CD4-positive, alpha-beta T cell treated with Interleukin-15 for 4 hours (primary cell): ENCODE measurements around the gene SLC35C1.
"Not testable (repeated sequence)": the region's sequence is repeated elsewhere in the genome, so short reads cannot be mapped to it uniquely, and the experiment has no call there.

Source experiments
- DNase-seq: peaks from one replicate; pipeline ENCODE4 v3.0.0-alpha.2; 2020; ENCODE audit warnings: low spot score

Gene SLC35C1

DNA sequence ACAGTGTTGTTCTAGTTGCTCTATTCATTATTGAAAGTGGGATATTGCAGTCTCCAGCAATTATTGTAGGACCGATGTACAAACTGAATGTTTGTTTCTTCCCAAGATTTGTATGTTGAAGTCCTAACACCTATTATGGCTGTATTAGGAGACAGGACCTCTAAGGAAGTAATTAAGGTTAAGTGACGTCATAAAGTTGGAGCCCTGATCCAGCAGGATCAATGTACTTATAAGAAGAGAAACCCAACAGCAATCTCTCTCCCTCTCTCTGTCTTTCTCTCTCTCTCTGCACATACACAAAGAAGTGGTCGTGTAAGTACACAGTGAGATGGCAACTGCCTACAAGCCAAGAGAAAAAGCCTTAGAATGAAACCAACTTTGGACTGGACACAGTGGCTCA is 16.1 kb upstream of the SLC35C1 start:
- no peak for DNase-seq

DNA sequence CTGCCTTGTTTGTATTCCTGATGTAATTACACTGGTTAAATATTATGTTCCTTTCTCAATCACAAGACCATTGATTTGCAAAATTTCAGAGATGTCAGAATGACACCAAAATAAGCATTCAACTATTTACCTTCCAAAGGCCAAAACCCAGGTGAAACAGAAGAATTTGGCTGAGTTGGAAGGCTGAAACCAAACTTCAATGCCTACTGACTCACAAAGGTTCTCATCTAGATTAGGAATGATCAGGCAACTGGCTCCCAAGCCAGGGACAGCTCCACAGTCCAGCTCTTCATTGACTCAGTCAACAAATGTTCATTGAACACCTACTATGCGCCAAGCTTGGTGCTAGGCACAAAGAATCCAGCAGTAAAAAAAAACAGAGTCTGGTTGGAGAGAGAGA is 13.4 kb upstream of the SLC35C1 start:
- no peak for DNase-seq

DNA sequence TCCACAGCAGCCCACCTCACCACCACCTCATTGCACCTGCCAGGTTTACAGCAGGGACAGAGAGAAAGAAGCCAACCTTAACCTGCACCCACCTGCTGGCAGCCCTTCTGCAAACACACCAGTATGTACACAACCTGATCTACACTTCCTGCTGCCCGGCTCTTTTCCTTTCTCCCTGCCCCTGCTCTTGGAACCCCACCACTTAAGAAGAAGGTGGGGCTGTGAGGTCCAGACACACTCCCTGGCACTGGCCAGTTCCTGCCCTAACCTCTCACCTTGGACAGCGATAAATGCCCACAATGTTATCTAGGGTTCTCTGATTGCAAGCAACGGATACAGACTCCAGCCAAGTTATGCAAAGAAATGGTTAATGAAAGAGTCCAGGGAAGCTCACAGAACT is 10.8 kb upstream of the SLC35C1 start:
- no peak for DNase-seq

DNA sequence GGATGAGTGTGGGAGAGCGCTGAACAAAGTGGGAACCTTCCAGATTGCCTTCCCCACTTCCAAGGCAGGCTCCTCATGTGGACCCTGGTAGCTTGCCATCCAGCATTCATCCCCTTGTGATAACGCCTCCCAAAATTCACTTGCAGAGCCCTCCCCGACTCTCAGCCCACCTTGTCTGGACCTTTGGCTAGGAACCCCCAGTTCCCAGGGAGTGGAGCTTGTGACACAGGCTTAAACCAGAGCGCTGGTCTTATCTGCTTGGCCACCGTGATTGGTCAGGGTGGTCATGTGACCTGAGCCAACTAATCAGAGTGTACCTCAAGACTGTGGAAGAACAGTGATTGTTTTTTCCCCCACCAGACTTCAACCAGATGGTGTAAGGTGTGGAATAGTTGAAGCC is 9.6 kb upstream of the SLC35C1 start:
- DNase-seq, result no peak

DNA sequence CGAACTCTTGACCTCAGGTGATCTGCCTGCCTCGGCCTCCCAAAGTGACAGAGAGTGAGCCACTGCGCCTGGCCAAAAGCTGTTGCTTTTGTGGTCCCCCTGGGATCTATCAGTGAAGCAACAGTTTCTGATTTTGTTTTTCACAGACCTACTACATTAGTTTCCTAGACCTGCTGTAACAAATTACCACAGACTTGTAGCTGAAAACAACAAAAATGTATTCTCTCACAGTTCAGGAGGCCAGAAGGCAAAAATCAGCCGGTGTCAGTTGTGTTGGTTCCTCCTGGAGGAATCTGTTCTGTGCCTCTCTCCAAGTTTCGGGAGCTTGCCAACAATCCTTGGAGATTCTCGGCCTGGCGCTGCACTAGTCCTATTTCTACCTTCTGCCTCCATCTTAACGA is 8.5 kb upstream of the SLC35C1 start:
- DNase-seq, result no peak

DNA sequence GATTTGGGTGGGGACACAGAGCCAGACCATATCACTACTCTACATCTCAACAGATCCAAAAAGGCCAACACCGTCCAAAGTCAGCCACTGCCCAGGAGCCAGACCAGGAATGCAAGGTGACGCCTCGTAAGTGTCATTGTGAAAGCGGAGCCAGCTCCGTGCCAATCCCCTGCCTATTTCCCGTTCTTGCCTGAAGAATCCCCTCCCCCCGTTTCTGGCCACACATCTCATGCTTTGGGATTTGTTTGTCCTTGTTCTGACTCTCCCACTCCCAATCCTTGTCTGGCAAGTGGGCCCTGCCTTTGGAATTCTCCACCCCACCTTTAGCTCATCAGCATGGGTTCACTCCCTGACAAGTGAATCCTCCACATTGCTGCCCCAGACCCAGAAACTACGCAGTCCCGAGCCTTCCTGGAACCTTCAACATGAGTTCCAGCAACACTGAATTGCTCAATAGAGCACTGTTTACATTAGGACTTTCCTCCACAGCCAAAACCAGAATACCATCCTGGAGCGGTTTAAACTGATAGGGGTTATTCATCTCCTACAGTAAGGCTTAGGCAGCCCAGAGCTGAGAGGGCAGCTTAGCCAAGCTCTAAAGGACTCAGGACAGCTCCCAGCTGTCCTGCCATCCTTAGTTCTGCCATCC is 6.0 kb upstream of the SLC35C1 start:
- DNase-seq, result no peak

DNA sequence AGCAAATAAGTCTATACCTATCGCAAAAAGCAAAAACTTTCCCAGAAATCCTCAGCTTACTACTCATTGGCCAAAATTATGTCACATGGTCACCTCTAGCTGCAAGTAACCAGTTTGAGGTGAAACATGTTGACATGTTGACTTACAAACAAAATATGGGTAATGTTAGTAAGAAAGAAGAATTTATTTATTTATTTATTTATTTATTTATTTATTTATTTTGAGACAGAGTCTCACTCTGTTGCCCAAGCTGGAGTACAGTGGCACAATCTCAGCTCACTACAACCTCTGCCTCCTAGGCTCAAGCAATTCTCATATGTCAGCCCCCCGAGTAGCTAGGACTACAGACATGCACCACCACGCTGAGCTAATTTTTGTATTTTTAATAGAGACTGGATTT is 5.4 kb upstream of the SLC35C1 start:
- DNase-seq, result no peak

DNA sequence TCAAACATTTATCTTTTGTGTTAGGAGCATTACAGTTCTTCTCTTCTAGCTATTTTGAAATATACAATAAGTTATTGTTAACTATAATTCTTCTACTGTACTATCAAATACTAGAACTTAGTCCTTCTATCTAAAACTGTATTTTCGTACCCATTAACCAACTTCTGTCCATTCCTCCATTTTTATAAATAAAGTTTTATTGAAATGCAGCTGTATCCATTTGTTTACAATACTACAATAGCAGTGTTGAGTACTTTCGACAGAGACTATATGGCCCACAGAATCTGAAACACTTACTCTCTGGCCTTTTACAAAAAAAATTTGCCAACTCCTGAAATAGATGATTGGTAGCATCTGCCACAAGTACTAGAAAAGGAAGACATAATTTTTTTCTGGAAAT is 4.7 kb upstream of the SLC35C1 start:
- no peak for DNase-seq

DNA sequence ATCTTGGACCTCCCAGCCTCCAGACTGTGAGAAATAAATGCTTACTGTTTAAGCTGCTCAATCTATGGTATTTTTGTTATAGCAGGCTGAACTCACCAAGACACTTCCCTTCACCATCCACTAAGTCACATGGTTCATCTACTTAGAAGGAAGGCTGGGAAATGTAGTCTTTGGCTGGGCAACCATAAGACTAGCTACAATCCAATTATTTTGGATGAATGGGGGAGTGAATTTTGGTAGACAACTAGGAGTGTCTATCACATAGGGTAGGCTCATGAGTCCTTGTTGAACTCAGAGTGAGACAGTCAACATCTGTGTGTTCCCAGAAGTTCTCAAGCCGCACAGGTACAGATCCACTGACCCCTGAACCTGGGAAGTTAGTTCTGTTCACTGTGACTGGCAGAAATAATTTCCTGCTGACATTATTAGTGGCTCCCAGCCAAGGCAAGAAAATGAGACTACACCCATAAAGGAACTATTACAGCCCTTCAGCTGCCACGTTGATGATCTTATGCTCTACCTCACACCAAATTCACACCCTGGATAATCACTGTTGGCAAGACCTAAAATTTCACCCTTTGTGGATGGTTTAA is 3.1 kb upstream of the SLC35C1 start:
- DNase-seq, result peak; percentile 10

DNA sequence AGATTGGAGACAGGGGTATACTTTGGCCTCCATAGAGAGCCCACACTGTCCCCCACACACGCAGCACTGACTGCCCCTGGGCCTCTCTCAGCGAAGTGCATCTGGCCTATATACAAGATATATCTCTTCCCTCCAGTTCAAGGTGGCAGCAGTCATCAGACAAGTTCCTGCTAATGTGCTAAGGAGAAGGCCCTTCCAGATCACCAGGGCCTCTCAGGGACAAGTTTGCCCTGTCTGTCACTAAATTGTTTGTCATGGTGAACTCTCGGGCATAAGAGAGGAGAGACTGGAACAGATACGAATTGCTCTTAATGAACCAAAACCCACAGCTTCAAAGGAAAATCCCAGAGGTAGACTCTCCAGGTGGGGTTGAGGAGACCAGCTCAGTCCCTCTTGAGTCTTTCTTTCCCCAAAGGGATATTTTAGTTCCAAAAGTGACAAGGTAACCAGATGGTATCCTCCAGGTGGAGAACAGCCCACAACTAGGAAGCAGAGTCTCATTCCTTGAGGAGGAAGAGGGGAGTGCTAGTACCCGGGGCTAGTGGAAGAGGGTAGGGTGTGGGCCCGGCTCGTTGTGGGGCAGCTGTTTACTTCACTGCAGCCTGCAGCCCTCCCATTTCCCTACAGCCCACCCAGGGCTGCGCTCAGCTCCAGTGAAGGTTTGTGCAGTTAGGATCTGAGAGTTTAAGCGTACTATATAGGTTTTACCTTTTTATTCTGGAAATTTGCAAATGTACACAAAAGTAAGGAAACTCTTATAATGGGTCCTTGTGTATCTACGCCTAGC is 2.2 kb upstream of the SLC35C1 start:
- no peak for DNase-seq

DNA sequence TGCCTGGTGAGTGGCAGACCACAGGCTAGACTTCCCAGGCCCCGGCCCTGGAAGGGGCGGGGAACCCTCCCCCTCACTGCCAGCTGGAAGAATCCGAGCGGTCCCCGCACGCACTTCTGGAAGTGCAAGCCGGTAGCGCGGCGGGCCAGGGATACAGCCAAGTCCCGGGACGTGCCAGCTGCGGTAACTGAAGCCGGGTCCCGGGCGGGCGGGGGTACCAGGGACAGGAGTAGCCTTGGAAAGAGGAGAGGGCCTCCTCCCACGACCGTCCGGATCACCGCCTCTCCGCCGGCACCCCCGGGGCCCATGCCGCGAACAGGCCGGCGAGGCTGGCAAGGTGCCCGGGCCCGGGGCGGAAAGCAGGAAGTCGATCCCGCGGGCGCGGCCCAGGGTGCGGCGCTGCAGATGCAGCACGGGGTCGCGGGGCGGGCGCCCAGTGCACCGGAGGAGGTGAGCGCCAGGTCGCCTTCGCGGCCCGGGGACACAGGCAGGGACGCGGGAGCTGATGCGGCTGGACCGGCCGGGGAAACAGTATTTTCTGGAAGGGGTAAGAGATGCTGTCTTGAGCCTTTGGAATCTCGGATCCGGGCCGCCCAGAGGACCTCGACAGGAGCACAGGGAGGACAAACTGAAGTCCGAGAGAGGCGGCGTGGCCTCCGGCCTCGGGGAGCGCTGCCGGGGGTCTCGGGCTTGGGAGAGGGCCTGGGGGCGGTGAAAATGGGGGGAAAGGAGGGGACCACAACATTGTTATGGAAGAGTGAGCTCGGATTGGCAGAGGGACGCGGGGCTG is 783 bp upstream of the SLC35C1 start:
- peak; percentile 60 for DNase-seq

DNA sequence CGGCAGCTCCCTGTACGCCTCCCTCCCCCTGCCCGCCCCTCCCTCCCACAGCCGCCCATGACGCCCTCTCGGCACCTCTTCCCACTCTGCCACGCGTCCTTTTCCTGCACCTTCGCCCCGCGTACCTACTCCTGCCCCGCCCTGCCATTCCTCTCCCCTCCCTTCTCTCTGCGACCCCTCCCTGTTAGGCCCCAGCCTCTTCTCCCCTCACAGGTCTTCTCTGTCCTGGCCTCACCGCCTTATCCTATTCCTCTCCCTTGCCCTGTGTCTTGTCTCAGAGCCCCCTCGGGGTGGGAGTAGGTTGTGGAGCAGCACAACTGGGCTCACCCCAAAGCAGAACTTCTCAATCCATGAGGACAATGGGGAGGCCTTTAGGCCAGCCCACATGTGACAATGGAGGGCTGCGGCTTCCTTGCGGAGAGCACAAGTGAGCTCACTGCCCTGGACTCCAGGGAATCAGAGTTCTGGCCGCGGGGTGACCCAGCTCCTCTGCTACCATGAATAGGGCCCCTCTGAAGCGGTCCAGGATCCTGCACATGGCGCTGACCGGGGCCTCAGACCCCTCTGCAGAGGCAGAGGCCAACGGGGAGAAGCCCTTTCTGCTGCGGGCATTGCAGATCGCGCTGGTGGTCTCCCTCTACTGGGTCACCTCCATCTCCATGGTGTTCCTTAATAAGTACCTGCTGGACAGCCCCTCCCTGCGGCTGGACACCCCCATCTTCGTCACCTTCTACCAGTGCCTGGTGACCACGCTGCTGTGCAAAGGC is 539 bp downstream of the SLC35C1 start:
- no peak for DNase-seq

DNA sequence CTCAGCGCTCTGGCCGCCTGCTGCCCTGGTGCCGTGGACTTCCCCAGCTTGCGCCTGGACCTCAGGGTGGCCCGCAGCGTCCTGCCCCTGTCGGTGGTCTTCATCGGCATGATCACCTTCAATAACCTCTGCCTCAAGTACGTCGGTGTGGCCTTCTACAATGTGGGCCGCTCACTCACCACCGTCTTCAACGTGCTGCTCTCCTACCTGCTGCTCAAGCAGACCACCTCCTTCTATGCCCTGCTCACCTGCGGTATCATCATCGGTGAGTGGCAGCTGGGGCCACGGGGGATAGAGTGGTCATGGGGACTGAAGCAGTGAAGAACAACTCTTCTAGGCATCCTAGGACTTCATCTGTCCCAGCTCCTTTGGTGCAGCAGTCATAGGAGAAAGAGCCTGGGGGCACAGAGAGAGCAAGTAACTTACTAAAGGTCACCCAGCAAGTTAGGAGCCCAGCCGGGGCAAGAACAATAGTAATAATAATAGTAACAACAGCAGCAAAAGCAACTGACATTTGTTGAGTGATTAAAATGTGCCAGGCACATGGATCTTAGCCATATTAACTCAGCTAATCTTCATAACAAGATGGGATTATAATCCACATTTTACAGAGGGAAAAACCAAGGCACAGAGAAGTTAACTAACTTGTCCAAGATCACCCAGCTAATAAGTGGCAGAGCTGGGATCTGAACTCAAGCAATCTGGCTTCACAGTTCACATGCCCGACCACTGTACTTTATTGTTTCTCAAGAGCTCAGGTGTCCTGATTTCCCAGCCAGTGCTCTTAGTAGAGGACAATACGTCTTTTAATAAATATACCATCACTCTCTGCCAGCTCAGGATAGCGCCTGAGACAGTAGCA is 1.4 kb downstream of the SLC35C1 start:
- no peak for DNase-seq

DNA sequence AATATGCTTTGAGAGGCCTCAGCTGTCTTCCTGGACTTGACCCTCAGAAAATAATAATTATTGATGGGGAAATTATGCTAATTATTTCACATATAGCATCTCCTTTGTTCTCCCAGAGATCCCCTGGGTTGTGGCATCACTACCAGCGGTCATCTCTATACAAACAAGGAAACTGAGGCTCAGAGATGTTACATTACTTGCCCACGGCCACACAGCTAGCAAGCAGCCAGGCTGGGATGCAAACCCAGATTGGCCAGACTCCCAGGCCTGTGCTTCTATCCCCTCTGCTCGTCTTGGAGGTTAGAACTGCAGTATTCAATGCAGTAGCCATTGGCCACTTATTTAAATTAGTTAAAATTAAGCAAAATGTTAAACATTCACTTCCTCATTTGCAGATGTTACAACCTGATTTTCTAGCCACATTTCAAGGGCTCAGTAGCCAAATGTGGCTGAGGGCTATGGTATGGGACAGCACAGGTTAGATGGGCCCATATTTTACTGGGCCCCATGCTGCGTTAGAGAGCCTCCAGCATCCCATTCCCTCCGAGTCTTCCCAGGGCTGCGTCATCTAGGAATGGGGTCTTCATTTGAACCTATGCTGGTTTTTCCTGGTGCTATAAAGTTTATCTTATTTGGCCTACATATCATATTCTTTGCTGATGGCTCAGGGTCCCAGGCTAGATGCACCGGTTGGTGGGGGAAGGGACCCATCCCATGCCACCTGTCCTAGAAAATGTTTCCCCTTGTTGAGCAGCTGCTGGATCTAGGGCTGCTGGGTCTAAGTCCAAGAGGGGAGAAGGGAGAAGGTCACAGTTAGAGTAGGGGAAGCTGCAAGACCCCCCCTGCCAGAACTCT is 2.2 kb downstream of the SLC35C1 start:
- DNase-seq, result no peak

DNA sequence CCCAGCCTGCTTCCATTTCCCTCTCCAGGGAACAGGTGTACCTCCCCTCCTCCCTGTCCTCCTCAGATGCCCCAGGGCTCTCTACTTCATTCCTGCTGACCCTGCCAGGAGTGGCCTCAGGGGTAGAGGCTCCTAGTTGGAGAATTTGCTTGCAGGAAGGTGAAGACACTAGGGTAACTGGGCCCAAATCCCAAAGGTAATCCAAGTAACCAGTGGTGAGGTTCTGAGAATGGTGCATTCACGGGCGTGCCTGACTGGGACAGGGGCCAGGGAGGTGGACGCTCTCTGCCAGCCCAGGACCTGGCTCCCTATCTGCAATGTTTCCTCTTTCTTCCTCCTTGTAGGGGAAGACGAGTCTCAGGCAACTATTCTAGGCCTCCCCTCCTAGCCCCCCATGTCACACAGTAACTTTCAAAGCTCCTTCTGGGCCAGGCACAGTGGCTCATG is 2.9 kb downstream of the SLC35C1 start:
- DNase-seq, result no peak

DNA sequence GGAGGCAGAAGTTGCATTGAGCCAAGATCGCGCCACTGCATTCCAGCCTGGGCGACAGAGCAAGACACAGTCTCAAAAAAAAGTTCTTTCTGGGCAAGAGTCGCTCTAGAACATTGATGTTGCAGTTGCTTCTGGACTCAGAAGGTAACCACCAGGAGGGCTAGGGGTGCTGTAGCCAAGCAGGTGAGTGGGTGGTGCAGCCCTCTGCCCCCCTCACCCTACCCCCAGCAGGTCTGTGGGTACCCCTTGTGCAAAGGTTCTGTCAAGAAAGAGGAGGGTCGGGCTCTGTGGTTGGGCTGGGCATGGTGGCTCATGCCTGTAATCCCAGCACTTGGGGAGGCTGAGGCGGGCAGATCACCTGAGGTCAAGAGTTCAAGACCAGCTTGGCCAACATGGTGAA is 3.5 kb downstream of the SLC35C1 start:
- not testable (repeated sequence) for DNase-seq

DNA sequence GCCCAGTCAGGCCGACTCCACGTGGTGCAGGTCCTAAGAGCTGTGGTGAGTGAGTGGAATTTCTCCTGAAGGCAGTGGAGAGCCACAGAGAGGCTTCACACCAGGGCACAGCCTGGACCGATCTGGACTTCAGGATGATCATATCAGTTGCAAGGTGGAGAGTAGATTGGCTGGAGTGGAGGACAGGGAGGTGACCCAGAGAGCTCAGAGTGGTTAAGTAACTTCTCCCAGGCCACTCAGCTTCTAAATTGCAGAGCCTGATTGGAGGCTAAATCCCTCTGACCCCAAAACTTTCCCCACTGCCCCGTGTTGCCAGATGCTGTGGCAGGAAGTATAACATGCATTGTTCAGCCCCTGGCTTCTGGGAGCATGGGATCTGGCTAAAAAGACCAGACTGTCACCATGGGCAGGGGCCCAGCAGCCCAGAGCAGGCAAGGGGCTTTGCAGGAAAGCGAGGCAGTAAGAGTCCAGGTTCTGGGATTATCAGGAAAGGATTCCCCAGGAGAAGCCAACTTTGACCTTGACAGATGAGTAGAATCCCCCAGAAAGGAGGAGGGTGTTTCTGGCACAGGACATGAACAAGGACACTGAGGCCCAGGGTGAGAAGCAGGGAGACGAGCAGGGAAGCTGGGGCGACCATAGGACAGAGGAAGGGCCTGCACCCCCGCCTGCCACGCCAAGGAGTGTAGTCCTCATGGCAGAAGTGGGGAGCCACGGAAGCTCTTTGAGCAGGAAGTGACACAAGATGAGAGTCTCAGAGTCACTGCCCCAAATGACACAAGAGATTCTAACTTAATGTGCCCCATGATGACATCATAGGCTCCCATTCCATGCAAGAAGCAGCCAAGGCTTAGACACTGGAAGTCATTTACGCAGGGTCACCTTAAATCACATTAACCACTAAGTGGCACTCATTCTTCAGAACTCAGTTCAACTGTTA is 4.8 kb downstream of the SLC35C1 start:
- no peak for DNase-seq

DNA sequence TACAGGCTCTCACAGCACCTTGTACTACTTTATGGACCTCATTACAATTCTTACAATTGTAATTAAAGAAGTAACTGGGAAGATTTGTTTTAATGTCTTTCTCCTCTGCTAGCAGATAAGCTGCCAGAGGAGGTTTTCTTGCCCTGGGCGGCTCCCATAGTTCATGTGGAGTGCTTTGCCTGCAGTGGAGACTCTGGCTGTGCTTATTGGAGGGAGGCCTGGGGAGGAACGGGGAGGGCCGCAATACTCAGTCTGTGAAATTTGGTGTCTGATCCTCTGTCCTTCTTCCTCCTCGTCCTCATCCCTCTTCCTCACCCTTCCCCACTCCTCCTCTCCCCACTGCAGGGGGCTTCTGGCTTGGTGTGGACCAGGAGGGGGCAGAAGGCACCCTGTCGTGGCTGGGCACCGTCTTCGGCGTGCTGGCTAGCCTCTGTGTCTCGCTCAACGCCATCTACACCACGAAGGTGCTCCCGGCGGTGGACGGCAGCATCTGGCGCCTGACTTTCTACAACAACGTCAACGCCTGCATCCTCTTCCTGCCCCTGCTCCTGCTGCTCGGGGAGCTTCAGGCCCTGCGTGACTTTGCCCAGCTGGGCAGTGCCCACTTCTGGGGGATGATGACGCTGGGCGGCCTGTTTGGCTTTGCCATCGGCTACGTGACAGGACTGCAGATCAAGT is 5.6 kb downstream of the SLC35C1 start:
- no peak for DNase-seq
